GM18868 (cell line): ENCODE data around the gene OTX1.
"Not testable (repeated sequence)": the region's sequence is repeated elsewhere in the genome, so short reads cannot be mapped to it uniquely, and the experiment has no call there.

Source experiments
- ATAC-seq: cut with Tn5 transposase; IDR thresholded peaks from one replicate; pipeline ENCODE4 v1.9.1; 2021; ENCODE audit warnings: mild to moderate bottlenecking, moderate library complexity; ENCODE audit not compliant: unreplicated experiment

OTX1 gene

GRCh38 chr2:63050334-63051041 is at the start of gene OTX1:
Gene OTX1, plus strand, starts transcription at chr2:63050830. Its CDS starts 2,161 bp downstream, at chr2:63052991.
- ATAC-seq: peak; percentile 80

DNA sequence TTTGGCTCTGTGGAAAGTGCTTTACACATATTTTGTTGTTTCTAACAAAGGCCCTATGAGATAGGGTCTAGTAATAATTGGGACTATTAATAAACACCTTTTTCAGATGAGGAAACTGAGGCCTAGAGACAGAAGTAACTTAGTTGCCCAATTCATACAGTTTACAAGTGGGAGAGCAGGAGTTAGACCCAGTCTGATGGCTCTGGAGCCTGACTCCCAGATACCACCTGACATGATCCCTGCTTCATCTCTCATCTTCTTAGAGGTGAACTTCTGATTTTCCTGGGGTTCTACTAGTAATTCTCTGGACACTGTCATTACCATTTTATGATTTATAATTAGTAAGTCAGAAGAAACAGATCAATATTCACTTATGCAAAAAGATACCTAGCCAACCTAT is 49.1 kb upstream of the OTX1 start:
- no peak for ATAC-seq

DNA sequence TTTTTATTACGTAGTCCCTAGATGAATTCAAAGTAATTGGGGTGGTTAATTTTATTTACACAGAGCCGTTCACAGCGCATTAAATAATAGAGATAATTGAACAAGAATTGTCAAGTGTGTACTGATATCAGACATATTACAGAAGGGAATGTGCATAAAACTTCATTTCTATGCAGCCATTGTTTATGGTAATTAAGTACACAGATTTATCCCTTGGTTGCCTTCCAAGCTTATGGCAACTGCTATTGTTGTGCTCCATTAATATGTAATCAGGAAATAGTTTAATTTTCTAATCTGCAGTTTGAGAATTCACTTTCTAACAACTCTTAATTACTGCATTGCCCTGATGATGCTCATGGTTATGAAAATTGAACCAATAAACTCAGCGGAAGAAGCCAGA is 47.3 kb upstream of the OTX1 start:
- ATAC-seq: no peak

- no peak for ATAC-seq
Measured at GRCh38 chr2:63007813-63008458, 42.7 kb upstream of the OTX1 start.

- ATAC-seq: no peak
Measured at GRCh38 chr2:63008838-63009237, 41.8 kb upstream of the OTX1 start.

- ATAC-seq: no peak
Measured at GRCh38 chr2:63009490-63009889, 41.1 kb upstream of the OTX1 start.

DNA sequence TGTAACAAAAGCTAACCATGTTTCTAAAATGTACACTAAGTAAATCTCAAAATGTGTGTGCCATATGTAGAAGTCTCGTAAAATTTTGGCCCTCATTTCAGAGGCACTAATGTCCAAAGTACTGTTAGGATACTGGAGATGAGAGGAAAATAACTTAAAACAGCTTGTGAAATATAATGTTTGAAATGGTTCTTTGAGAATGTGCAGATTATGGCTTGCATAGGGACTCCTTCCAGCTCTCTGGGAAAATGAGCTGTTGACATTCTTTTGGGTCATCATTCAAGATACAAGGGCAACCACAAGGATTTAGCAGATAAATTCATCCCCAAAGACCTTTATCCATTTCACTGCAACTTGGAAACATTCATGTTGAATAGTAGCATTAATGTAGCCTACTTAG is 38.1 kb upstream of the OTX1 start:
- ATAC-seq: no peak

DNA sequence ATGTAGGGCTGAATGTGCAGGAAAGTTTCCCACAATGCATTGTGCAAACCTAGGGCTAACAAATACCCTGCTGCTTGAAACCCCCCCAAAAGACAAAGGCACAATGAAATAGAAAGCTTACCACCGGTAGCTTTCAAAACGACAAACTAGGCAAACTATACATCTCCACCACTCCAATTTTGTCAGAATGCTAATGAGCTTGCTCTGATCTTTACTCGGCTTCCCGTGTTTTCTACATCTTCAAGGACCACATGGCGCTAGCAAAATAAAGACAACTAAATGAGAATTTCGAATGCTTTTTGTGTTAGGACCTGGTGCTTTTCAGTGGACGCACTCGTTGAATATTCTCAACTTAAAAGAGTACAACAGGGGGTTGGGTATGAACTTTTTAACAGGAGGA is 37.2 kb upstream of the OTX1 start:
- no peak for ATAC-seq

- no peak for ATAC-seq
Measured at GRCh38 chr2:63015389-63015788, 35.2 kb upstream of the OTX1 start.

- no peak for ATAC-seq
Measured at GRCh38 chr2:63018439-63018838, 32.2 kb upstream of the OTX1 start.

DNA sequence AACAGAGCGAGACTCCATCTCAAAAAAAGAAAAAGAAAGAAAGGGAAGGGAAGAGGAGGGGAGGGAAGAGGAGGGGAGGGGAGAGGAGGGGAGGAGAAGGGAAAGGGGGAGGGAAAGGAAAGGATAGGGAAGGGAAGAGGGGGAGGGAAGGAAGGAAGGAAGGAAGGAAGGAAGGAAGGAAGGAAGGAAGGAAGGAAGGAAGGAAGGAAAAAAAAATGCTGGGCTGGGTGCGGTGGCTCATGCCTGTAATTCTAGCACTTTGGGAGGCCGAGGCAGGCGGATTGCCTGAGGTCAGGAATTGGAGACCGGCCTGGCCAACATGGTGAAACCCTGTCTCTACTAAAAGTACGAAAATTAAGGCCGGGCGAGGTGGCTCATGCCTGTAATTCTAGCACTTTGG is 30.9 kb upstream of the OTX1 start:
- ATAC-seq: not testable (repeated sequence)

DNA sequence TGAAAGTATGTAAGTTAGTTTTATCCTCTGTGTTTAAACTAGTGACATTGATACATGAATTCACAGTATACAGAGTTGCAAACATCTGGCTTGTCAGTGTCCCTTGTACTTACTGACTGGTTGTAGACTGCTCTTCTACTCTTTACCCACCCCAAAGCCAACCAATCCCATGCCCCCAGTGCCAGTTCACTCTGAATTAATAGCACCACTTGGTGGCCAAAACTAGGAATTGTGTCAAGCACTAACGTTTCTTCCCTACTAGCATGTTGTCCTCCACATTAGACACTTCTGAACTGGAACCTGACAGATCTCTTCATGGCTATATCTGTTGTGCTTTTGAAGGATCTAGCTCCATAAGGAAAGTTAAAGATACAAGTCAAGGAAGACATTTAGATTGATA is 27.2 kb upstream of the OTX1 start:
- peak; percentile 67 for ATAC-seq

GRCh38 chr2:63027220-63027619 is 23.4 kb upstream of the OTX1 start:
- no peak for ATAC-seq

GRCh38 chr2:63029058-63029457 is 21.6 kb upstream of the OTX1 start:
- ATAC-seq: no peak

GRCh38 chr2:63034526-63034925 is 16.1 kb upstream of the OTX1 start:
- no peak for ATAC-seq

GRCh38 chr2:63035169-63035568 is 15.5 kb upstream of the OTX1 start:
- ATAC-seq: no peak

- ATAC-seq: no peak
Measured at GRCh38 chr2:63035660-63036059, 15.0 kb upstream of the OTX1 start.

- ATAC-seq: no peak
Measured at GRCh38 chr2:63038034-63038433, 12.6 kb upstream of the OTX1 start.

GRCh38 chr2:63040586-63040985 is 10.0 kb upstream of the OTX1 start:
- ATAC-seq: no peak

DNA sequence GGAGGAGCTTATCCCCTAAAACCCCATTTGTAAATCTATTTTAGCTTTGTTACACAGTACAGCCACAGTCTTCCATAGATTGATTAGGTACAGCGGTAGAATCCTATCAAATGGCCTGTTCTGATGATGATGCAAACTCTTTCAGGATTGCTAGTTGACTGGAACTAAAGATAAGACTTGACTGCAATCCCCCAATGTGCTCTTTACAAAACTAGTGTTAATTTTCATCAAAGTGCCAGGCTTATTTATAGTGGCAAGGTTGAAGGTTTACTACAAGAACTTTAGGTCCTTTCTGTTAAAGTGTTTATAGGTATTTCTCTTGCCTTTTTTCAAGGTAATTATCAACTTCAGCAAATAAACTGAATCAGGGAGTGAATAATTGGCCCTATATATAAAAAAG is 9.0 kb upstream of the OTX1 start:
- ATAC-seq: no peak

GRCh38 chr2:63044362-63045327 is 6.0 kb upstream of the OTX1 start:
- ATAC-seq: no peak

DNA sequence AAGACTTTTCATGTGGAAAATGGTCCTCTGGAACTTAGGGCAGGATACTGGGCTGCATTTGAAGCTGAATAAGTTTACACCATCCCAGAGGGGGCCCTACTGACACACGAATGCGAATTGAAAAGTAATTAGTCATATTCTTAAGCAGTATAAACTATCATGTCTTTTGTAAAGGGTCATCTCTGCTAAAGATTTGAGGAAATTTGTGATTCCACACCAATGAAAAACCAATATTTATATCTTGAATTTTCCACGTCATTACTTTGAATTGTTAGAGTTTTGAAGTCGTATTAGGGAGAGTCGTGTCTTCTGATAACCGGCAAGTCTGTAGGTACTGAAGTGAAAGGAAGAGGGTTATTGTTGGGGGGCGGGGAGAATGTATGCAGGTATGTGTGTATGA is 4.1 kb upstream of the OTX1 start:
- no peak for ATAC-seq
